HTR-8/SVneo (cell line): ENCODE data around the gene TBC1D1.

ENCODE experiments used
- DNase-seq: peaks from one replicate; pipeline ENCODE4 v3.0.0; 2011; ENCODE audit warnings: low spot score, mixed read lengths; ENCODE audit not compliant: insufficient read length
- FAIRE-seq: peaks from 2 replicates; lab custom pipeline; 2011; peaks lifted over from hg19 to GRCh38; lab: Jason Lieb, UNC

TBC1D1 gene

GRCh38 chr4:38177035-38177546 lies 286.2 kb downstream of the TBC1D1 start:
- DNase-seq (no peak), FAIRE-seq (no peak)

GRCh38 chr4:38177641-38178391 lies 286.9 kb downstream of the TBC1D1 start:
- DNase-seq (no peak), FAIRE-seq (no peak)

GRCh38 chr4:38178392-38178995 lies 287.6 kb downstream of the TBC1D1 start:
- FAIRE-seq: no peak

GRCh38 chr4:38179690-38180377 lies 288.9 kb downstream of the TBC1D1 start:
- peak; percentile 44 for DNase-seq

More at GRCh38 chr4:38178392-38178995, 287.6 kb downstream of the TBC1D1 start:
- DNase-seq: no peak

GRCh38 chr4:38180456-38180855 lies 289.6 kb downstream of the TBC1D1 start:
- DNase-seq: no peak
- FAIRE-seq: no peak

More at GRCh38 chr4:38179690-38180377, 288.9 kb downstream of the TBC1D1 start:
- FAIRE-seq: no peak

- FAIRE-seq (no peak), DNase-seq (no peak)
These were observed 290.4 kb downstream of the TBC1D1 start for GRCh38 chr4:38181286-38181685.

GRCh38 chr4:38182334-38182998 lies 291.6 kb downstream of the TBC1D1 start:
- no peak for FAIRE-seq
- no peak for DNase-seq

GRCh38 chr4:38184404-38184803 lies 293.5 kb downstream of the TBC1D1 start:
- no peak for DNase-seq
- FAIRE-seq: no peak

DNA sequence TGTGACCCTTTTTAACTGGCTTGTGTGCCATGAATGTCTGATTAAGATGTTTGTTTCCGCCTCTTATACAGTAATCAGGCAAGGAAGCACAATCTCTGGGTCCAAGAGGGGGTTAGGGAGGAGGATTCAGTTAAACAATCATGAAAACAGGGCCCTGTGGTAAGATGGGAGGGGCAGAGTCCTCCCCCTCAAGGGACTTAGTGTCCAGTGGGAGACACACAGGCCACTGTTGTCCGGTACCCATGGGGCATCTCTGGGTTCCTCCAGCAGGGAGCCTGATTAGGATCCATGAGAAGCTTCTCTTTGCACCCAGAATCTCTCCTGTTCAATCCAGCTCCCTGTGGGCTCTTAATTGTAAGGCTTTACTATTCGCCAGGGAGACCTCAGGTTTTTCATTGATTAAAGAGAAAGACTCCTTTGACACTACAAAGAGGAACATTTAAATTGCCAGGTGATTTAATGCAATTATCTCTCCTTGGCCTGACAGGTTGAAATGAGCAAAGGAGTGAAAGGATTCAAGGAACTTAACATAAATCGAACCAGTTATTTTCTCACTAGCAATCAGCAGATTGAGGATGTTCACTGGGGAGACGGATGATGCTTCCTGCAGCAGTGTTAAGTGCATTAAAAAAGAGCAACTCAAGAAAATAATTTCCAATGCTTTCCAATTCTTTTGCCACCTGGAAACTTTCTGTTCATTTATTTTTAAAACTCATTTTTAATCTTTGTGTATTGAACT lies 294.7 kb downstream of the TBC1D1 start:
- no peak for DNase-seq
- no peak for FAIRE-seq

DNA sequence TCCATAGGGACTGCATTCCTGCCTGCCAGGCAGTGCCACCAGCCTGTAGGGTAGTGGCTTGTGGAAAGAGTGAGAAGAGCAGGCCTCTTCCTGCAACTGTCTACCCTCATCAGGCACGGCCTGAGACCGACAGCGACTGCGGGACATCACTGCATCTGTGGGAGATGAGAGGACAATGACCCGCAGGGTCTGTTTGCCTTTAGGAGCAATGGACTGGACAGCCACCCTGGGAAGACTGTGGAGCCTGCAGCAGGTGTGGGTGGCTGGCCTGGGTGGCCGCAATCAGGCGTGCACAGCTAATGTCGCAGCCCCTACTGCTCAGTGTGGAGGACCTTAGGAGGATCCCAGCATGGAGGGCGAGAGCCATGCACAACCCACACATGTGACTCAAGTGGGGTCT lies 297.3 kb downstream of the TBC1D1 start:
- no peak for DNase-seq
- no peak for FAIRE-seq

DNA sequence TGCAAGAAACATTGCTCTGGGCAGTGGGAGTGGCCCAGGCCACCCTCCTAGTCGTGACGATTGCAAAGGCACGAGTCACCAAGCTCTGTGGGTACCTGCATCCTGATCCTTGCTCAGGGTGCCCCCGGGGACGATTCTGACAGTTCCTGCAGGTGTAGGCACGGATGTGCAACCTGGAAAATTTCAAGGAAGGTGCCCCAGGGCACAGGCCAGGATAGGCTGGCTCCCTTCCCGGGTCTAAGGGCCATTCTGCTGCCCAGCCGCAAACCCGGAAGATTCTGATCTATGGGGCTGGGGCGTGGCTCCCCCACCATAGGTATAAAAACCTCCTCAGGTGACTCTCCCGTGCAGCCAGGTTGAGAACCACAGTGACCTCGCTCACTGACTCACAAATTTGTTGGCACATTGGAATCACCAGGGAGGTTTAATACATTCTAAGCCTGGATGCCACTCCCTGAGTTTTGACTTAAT lies 297.8 kb downstream of the TBC1D1 start:
- DNase-seq: no peak
- no peak for FAIRE-seq
